Heart left ventricle (tissue), 13 donors: ENCODE results near the gene CLASP2.

Experiments used
- CTCF ChIP-seq, 12 donors: fragments of 200-600 bp; sonication (generic) in 4 of 12; IDR thresholded peaks; one replicate each; pipeline versions ENCODE4 v1.5.0 to v1.8.0; 2018 to 2022; ENCODE audit warnings: antibody characterized with exemption in 12 of 12, mild to moderate bottlenecking in 5 of 12
- POLR2A ChIP-seq, 2 donors: fragments of 450-650 bp; IDR thresholded peaks; one replicate each; pipeline ENCODE4 v1.6.1; 2017; ENCODE audit warnings: antibody characterized with exemption in 2 of 2, mild to moderate bottlenecking in 2 of 2, moderate library complexity in 2 of 2
- donor health status: ischemic (EF 13 %, LVEDD 7.1; RV severe dilation, severe dysfunction).
- donor health status: DM: no; HTN: yes; CAD: no.
- donor health status: DM: no; HTN: no; CAD: no.
- donor health status: ischemic (EF 25% LVEDD 6.9; RV normal size, moderate dysfunction).
- donor health status: ischemic (EF 25% LVEDD 5.7; RV mildly dilated, moderate dysfunction).
- donor health status: ischemic (EF 35%, LVEDD 5.7; RV mildly dilated, moderate dysfunction).
- donor health status: nonischemic (EF 11% LVEDD 7.7; RV severe dilation, severe dysfunction).
- donor health status: DM: yes; HTN: yes; CAD: no.
- donor health status: PGD.
- donor health status: ischemic (EF 29% LVEDD 5.4; RV normal size, mild dysfunction).
- donor health status: nonischemic (EF 23%, LVEDD 6.1; RV moderate dilation, normal function).

GRCh38 chr3:33629219-33629618 lies 88.8 kb downstream of the CLASP2 start:
- TF ChIP-seq CTCF (IDR thresholded peaks at IDR 0.05) (no peak), POLR2A (IDR thresholded peaks at IDR 0.05) (no peak)
